Measurements from ENCODE around the gene ABCG1. TPM values are rescaled to one million over a fixed set of nuclear protein-coding genes. Genes with fewer than 3 reads are reported as not detected.

Gene ABCG1
- 1.8 to 2.9 TPM (median 2.0 TPM) in 5 replicates for total RNA-seq (2022; extraction: Qiagen RNA extraction; ENCODE audit: low read depth)

DNA sequence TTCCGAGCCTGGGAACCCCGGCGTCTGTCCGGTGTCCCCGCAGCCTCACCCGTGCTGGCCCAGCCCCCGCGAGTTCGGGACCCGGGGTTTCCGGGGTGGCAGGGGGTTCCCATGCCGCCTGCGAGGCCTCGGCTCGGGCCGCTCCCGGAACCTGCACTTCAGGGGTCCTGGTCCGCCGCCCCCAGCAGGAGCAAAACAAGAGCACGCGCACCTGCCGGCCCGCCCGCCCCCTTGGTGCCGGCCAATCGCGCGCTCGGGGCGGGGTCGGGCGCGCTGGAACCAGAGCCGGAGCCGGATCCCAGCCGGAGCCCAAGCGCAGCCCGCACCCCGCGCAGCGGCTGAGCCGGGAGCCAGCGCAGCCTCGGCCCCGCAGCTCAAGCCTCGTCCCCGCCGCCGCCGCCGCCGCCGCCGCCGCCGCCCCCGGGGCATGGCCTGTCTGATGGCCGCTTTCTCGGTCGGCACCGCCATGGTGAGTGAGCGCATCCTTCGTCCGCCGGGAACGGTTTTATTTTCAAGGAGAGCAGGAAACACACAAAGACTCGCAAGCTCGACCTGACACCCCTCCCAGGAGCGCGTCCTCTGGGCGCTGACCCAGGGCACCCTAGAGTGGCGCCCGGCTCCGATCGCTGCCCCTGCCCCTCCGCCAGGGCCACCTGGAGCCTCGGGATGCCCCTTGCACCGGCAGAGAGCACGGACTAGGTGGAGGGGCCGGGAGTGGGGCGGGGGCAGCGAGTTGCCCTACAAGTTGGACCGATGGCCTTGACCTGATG is at the start of gene ABCG1:
Gene ABCG1 (plus strand): TSS at position 305 of the 770 bp plus-strand sequence. CDS start 123 bp downstream, at position 428.

DNA sequence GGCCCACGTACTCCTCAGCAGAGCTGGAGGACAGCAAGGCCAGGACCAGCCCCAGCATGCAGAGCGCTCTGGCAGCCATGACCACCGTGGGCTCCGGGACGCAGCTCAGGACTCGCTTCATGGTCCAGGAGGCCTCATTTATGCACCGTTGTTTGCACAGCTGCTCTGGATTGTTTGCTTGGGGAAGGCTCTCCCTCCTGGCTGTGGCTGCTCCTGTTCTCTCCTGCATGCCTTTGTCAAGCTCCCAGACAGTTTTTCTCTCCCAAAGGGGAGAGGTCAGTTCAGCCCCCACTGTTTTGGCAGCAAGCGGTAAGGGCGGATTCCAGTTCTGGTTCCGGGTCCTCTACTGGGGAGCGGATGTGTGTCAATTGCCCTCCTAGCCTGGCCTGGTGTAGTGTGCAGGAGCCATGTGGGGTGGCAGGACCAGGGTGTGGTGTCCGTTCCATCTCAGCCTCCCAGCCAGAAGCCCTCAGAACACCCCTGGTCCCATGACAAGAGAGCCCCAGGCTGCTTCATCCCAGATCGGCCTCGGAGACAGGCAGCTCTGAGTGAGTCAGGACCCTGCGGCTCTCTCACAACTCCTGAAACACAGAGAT is 96.5 kb downstream of the ABCG1 start, which contains the start of gene TFF3:
Gene TFF3 (minus strand): TSS at position 114 of the 596 bp plus-strand sequence. CDS start 35 bp downstream, at position 79.

Other genes with a start within 250 kb of the ABCG1 start
- 4.8 to 7.4 TPM (median 5.6 TPM) in 5 replicates for gene ZBTB21, start 208.8 kb upstream of the ABCG1 start, total RNA-seq (2022; extraction: Qiagen RNA extraction; ENCODE audit: low read depth)
- gene UMODL1, start 147.8 kb upstream of the ABCG1 start, total RNA-seq (2022; extraction: Qiagen RNA extraction; ENCODE audit: low read depth), result not detected in 5 replicates
- not detected in 5 replicates for gene TFF3, start 96.3 kb downstream of the ABCG1 start, total RNA-seq (2022; extraction: Qiagen RNA extraction; ENCODE audit: low read depth)
- gene TFF2, start 131.9 kb downstream of the ABCG1 start, total RNA-seq (2022; extraction: Qiagen RNA extraction; ENCODE audit: low read depth), result 0.10 TPM in 1 of 5 replicates, not detected in the others
- gene TFF1, start 147.4 kb downstream of the ABCG1 start, total RNA-seq (2022; extraction: Qiagen RNA extraction; ENCODE audit: low read depth), result 25.6 to 32.2 TPM (median 29.4 TPM) in 5 replicates
- gene TMPRSS3, start 176.9 kb downstream of the ABCG1 start, total RNA-seq (2022; extraction: Qiagen RNA extraction; ENCODE audit: low read depth), result 0.09 to 0.52 TPM (median 0.37 TPM) in 4 of 5 replicates, not detected in the other
- gene UBASH3A, start 184.8 kb downstream of the ABCG1 start, total RNA-seq (2022; extraction: Qiagen RNA extraction; ENCODE audit: low read depth), result 0.10 to 0.26 TPM (median 0.14 TPM) in 5 replicates

Measured in A549 treated with CpdA at 1 μM for 4 hours (cell line).